ENCODE results near the gene TP53I3. TPM values are rescaled to one million over a fixed set of nuclear protein-coding genes. Genes with fewer than 3 reads are reported as not detected.
"Not testable (repeated sequence)": the region's sequence is repeated elsewhere in the genome, so short reads cannot be mapped to it uniquely, and the experiment has no call there.

The TP53I3 gene
- total RNA-seq, 4 donors from 2014 or later, result 5.0 to 17.9 (median 8.5) TPM

- no peak for DNase-seq (ENCODE audit: low spot score in 2 of 2)
- no peak overlapping the region for H3K4me3 ChIP-seq (ENCODE audit: low read depth, poor library complexity, severe bottlenecking)
- TF ChIP-seq CTCF (IDR thresholded peaks at IDR 0.05) (no peak), POLR2A (IDR thresholded peaks at IDR 0.05) (no peak)
- WGBS, 2 donors, result 64 to 69% methylated on average over 4 of the region's 4 CpGs
- intact Hi-C loops (cut with DNase I; ENCODE audit: low total_unique reads), result no loop called here
Observed at GRCh38 chr2:24104906-24105305, 20.3 kb upstream of the TP53I3 start.

DNA sequence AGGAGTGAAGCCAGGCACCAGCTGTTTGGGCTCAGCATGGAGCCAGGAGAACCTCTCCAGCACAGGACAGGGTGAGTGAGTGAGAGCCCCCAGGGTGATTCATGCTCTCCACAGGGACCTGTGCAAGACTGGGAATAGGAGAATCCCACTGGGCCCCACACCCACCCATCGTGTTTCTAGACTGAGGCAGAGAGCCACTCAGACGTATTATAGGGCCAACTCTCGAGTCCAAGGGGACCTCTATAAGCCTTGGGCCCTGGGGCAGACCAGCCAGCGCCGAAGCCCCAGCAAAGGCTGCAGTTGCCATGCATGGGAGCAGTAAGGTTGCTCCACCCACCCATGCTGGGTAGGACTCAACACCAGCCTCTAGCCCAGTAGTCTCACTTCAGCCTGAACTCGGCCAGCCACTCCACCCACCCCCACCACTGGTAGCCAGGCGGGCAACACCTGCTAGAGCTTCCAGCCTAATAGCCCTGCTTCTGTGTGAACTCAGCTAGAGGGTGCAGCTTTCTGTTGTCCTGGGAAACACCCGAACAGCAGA lies 19.5 kb upstream of the TP53I3 start:
- no peak overlapping the region for H3K4me3 ChIP-seq (ENCODE audit: low read depth, poor library complexity, severe bottlenecking)
- intact Hi-C loops (cut with DNase I; ENCODE audit: low total_unique reads), result no loop called here
- 88 to 99% methylated on average over 8 of the region's 8 CpGs for WGBS, 2 donors
- DNase-seq (ENCODE audit: low spot score in 2 of 2), result no peak
- no peak for TF ChIP-seq POLR2A (IDR thresholded peaks at IDR 0.05)
- TF ChIP-seq CTCF (IDR thresholded peaks at IDR 0.05), result no peak

- 71 to 85% methylated on average over 1 of the region's 1 CpG for WGBS, 2 donors
- DNase-seq (ENCODE audit: low spot score in 2 of 2), result no peak
- intact Hi-C loops (cut with DNase I; ENCODE audit: low total_unique reads), result no loop called here
- TF ChIP-seq POLR2A (IDR thresholded peaks at IDR 0.05) (no peak), CTCF (IDR thresholded peaks at IDR 0.05) (no peak)
- H3K4me3 ChIP-seq (ENCODE audit: low read depth, poor library complexity, severe bottlenecking), result no peak overlapping the region
Observed at GRCh38 chr2:24102677-24103076, 18.0 kb upstream of the TP53I3 start.

DNA sequence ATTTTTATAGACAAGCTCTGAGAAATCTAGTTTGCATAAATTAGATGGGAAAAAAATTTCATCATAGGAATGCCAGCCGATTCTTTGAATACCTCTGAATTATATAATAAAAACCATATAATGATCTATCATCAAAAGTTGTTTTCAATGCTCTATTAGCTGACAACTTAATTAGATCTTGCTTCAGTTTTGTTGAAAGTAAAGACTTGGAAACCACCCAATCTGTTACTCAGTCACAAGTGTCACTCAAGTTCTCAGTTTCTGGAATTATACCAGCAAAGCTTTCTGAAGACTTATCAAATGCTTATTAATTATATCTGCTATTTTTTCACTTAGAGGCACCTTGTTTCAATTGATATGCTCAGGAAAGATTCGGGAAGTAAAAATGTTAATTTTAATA lies 17.4 kb upstream of the TP53I3 start:
- DNase-seq (ENCODE audit: low spot score in 2 of 2), result no peak
- WGBS, 2 donors, result 43 to 59% methylated on average over 2 of the region's 2 CpGs
- no peak overlapping the region for H3K4me3 ChIP-seq (ENCODE audit: low read depth, poor library complexity, severe bottlenecking)
- TF ChIP-seq CTCF (IDR thresholded peaks at IDR 0.05) (no peak), POLR2A (IDR thresholded peaks at IDR 0.05) (no peak)
- intact Hi-C loops (cut with DNase I; ENCODE audit: low total_unique reads), result no loop called here

DNA sequence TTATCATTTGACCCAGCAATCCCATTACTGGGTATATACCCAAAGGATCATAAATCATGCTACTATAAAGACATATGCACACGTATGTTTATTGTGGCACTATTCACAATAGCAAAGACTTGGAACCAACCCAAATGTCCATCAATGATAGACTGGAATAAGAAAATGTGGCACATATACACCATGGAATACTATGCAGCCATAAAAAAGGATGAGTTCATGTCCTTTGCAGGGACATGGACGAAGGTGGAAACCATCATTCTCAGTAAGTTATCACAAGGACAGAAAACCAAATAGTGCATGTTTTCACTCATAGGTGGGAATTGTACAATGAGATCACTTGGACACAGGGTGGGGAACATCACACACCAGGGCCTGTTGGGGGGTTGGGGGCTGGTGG lies 16.1 kb upstream of the TP53I3 start:
- whole genome bisulfite sequencing, 2 donors, result 82 to 91% methylated on average over 2 of the region's 2 CpGs
- H3K4me3 ChIP-seq (ENCODE audit: low read depth, poor library complexity, severe bottlenecking); intact Hi-C loops (cut with DNase I; ENCODE audit: low total_unique reads); DNase-seq (ENCODE audit: low spot score in 2 of 2): not testable (repeated sequence)

- H3K4me3 ChIP-seq (ENCODE audit: low read depth, poor library complexity, severe bottlenecking); intact Hi-C loops (cut with DNase I; ENCODE audit: low total_unique reads); DNase-seq (ENCODE audit: low spot score in 2 of 2): not testable (repeated sequence)
- WGBS, 2 donors, result 83 to 91% methylated on average over 17 of the region's 17 CpGs
Observed at GRCh38 chr2:24095171-24095677, 10.6 kb upstream of the TP53I3 start.

GRCh38 chr2:24093270-24093669 lies 8.6 kb upstream of the TP53I3 start:
- intact Hi-C loops (cut with DNase I; ENCODE audit: low total_unique reads); DNase-seq (ENCODE audit: low spot score in 2 of 2); H3K4me3 ChIP-seq (ENCODE audit: low read depth, poor library complexity, severe bottlenecking): not testable (repeated sequence)
- 98% methylated on average over 5 of the region's 5 CpGs for WGBS, 2 donors
